HPDE6-E6E7 (cell line): ENCODE measurements around the gene ERC2.

Experiments used
- DNase-seq: peaks from one replicate; pipeline ENCODE4 v3.0.0; 2011; ENCODE audit warnings: missing footprints; ENCODE audit errors: extremely low spot score

ERC2 gene

GRCh38 chr3:55716044-55716443, 752.2 kb downstream of the ERC2 start:
- DNase-seq, result no peak

- DNase-seq, result no peak
These were observed 754.2 kb downstream of the ERC2 start for GRCh38 chr3:55714057-55714456.

- DNase-seq, result no peak
These were observed 756.6 kb downstream of the ERC2 start for GRCh38 chr3:55711646-55712045.

- no peak for DNase-seq
These were observed 758.8 kb downstream of the ERC2 start for GRCh38 chr3:55709411-55710012.

- DNase-seq, result no peak
These were observed 759.3 kb downstream of the ERC2 start for GRCh38 chr3:55708921-55709320.

- no peak for DNase-seq
These were observed 760.0 kb downstream of the ERC2 start for GRCh38 chr3:55708242-55708641.

GRCh38 chr3:55704521-55704920, 763.7 kb downstream of the ERC2 start:
- no peak for DNase-seq

GRCh38 chr3:55702822-55703221, 765.4 kb downstream of the ERC2 start:
- no peak for DNase-seq

- DNase-seq, result no peak
These were observed 766.3 kb downstream of the ERC2 start for GRCh38 chr3:55701997-55702396.

GRCh38 chr3:55698831-55699230, 769.4 kb downstream of the ERC2 start:
- DNase-seq, result no peak

GRCh38 chr3:55697177-55697865, 770.9 kb downstream of the ERC2 start:
- no peak for DNase-seq

GRCh38 chr3:55692957-55693558, 775.2 kb downstream of the ERC2 start:
- no peak for DNase-seq

GRCh38 chr3:55692295-55692956, 775.8 kb downstream of the ERC2 start:
- DNase-seq, result no peak

GRCh38 chr3:55691141-55691540, 777.1 kb downstream of the ERC2 start:
- DNase-seq, result no peak

GRCh38 chr3:55690726-55691125, 777.5 kb downstream of the ERC2 start:
- DNase-seq, result no peak

- no peak for DNase-seq
These were observed 778.1 kb downstream of the ERC2 start for GRCh38 chr3:55690177-55690576.

GRCh38 chr3:55688154-55688553, 780.1 kb downstream of the ERC2 start:
- no peak for DNase-seq

- no peak for DNase-seq
These were observed 780.7 kb downstream of the ERC2 start for GRCh38 chr3:55687526-55687925.

GRCh38 chr3:55686426-55687254, 781.6 kb downstream of the ERC2 start:
- no peak for DNase-seq

GRCh38 chr3:55683666-55684270, 784.5 kb downstream of the ERC2 start:
- DNase-seq, result no peak

GRCh38 chr3:55682461-55682860, 785.8 kb downstream of the ERC2 start:
- no peak for DNase-seq
